RWPE1 (cell line): ENCODE measurements around the gene BTBD16.

ENCODE experiments used
- CTCF ChIA-PET: fragments of 350-600 bp; sonication (Branson Sonifier 250); formaldehyde crosslinking; extraction: SDS; loops from one replicate; lab custom pipeline; 2021; lab: Yijun Ruan, JAX
- POLR2A ChIA-PET: fragments of 400-600 bp; formaldehyde crosslinking; extraction: SDS; loops from one replicate; lab custom pipeline; 2020; ENCODE audit warnings: antibody characterized with exemption; ENCODE audit not compliant: low non-redundant PET; lab: Yijun Ruan, JAX
- DNase-seq: peaks from one replicate; pipeline ENCODE4 v3.0.0; 2012; ENCODE audit warnings: low spot score
- H3K27ac ChIP-seq: fragments of 450-650 bp; 2 replicates; pipeline ENCODE4 v1.5.1; 2017
- CTCF ChIP-seq: fragments of 450-650 bp; conservative IDR thresholded peaks from 2 replicates; pipeline ENCODE4 v1.5.1; 2017; ENCODE audit warnings: low read depth, mild to moderate bottlenecking

BTBD16 gene

GRCh38 chr10:122361046-122361445 lies 90.0 kb downstream of the BTBD16 start:
- ChIA-PET POLR2A (no interaction called here), CTCF (no interaction called here)
- H3K27ac ChIP-seq = no peak overlapping the region
- no peak for TF ChIP-seq CTCF
- DNase-seq = no peak

GRCh38 chr10:122362031-122362592 lies 91.0 kb downstream of the BTBD16 start:
- POLR2A ChIA-PET = no interaction called here
- H3K27ac ChIP-seq = peak overlapping the region; percentile 97
- DNase-seq = no peak
- CTCF ChIA-PET = no interaction called here
- TF ChIP-seq CTCF = no peak

- peak; percentile 51 for DNase-seq
- no peak for TF ChIP-seq CTCF
- ChIA-PET CTCF (no interaction called here), POLR2A (no interaction called here)
- peak overlapping the region; percentile 97 for H3K27ac ChIP-seq
Measured at GRCh38 chr10:122362621-122363020, 91.5 kb downstream of the BTBD16 start.

DNA sequence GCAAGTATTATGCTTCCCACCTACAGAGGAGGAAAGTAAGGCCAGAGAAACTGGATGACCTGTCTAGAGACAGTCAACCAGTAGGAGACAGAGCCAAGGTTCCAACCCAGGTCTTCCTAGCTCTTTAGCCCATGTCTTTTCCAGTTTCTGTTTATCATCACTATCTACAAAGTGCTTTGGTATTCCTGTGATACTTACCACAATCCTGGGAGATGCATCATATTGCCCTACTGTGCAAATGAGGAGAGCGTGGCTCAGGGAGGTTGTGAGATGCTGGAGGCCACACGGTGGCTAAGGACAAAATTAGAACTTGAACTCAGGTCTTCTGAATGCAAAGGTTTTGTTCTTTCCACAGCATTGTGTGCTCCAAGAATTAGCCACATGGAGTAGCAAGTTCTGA lies 92.2 kb downstream of the BTBD16 start:
- DNase-seq = no peak
- ChIA-PET CTCF (no interaction called here), POLR2A (no interaction called here)
- TF ChIP-seq CTCF = no peak
- H3K27ac ChIP-seq = peak overlapping the region; percentile 97

- ChIA-PET POLR2A (interaction anchor here (1.2 kb wide), 1 partner anchor 10 kb away, joined by 5 read pairs; no protein-coding TSS in a partner anchor), CTCF (interaction anchor here (1.0 kb wide), 1 partner anchor 71 kb away, joined by 3 read pairs; no protein-coding TSS in a partner anchor)
- peak; percentile 72 for DNase-seq
Measured at GRCh38 chr10:122363722-122364463, 92.8 kb downstream of the BTBD16 start.

More at GRCh38 chr10:122363722-122364463, 92.8 kb downstream of the BTBD16 start:
- H3K27ac ChIP-seq = peak overlapping the region; percentile 97
- no peak for TF ChIP-seq CTCF
